ENCODE data around the gene ANLN.
"Not testable (repeated sequence)": the region's sequence is repeated elsewhere in the genome, so short reads cannot be mapped to it uniquely, and the experiment has no call there.

Gene ANLN

DNA sequence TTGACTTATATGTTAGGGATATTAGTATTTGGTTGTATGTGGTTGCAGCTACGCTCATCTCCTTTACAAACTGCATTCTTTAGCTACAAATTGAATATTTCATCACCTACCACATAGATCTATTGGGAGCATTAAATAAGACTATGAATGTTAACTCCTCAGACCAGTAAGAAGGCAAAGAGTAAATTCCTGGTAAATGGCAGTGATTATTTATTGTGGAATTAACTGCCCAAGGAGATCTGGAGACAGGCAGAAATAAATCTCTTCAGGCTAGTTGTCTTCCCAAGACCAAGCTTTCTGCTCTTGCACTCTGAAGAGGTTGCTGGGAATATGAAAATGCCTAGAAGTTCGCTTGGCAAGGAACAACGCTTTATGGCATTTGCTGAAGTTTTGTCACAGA, 74.6 kb downstream of the ANLN start:
- no peak for DNase-seq (ENCODE audit: low read depth in 1 of 2, low spot score in 1 of 2)

DNA sequence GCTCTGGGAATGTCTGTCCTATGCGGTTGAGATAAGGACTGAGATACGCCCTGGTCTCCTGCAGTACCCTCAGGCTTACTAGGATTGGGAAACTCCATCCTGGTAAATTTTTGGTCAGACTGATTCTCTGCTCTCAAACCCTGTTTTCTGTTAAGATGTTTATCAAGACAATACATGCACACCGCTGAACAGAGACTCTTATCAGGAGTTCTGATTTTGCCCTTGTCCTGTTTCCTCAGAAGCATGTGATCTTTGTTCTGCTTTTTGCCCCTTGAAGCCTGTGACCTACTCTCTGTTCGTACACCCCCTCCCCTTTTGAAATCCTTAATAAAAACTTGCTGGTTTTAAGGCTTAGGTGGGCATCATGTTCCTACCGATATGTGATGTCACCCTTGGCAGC, 76.3 kb downstream of the ANLN start:
- not testable (repeated sequence) for DNase-seq (ENCODE audit: low read depth in 1 of 2, low spot score in 1 of 2)

DNA sequence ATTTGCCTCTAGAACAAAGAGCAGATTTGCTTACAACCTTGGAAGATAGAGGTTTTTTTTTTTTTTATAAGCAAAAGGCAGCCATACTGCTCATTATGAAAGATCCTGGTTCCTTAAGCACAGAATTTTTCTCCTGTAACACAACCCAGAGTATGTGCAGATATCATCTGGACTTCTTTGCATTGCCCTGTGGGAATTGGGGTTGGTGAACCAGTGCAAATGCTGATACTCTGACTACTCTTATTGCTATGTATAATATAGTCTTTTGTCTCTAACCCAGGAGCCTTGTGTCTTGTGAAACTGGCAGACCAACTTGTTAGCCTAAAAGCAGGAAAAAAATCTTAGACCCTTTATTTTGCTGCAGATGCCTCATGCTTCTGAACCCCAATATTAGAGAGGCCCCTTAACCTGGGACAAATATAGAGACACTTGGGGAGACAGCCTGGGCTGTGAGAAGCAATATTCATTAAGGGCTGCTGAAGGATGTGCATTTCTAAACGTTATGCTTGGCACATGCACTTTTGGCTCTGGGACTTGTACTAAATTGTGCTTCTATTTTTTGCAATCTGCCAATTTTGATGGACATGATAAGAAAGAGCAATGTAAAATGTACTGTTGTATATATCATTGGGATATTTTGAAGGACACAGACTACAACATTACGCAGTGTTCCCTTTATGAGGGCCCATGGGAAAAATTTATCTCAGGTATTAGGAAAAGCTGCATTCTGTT, 78.9 kb downstream of the ANLN start:
- DNase-seq (ENCODE audit: low read depth in 1 of 2, low spot score in 1 of 2): no peak

DNA sequence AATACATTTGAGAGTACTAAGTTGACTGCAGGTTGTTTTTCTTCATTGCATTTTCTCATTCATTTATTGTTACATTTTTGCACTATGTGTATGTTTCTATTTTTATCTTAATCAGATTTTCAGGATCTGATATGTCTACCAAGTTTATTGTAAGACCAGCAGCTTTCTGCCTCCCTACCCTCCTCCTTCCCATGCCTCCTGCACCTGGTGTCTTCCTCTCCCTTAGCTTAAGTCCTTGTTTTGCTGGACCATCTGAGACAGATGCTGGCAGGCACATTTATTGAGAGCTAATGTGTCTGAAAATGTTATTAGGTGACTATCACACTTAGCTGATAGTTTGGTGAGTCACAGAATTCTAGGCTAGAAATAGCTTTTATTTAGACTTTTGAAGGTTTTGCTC, 79.6 kb downstream of the ANLN start:
- DNase-seq (ENCODE audit: low read depth in 1 of 2, low spot score in 1 of 2): no peak

DNA sequence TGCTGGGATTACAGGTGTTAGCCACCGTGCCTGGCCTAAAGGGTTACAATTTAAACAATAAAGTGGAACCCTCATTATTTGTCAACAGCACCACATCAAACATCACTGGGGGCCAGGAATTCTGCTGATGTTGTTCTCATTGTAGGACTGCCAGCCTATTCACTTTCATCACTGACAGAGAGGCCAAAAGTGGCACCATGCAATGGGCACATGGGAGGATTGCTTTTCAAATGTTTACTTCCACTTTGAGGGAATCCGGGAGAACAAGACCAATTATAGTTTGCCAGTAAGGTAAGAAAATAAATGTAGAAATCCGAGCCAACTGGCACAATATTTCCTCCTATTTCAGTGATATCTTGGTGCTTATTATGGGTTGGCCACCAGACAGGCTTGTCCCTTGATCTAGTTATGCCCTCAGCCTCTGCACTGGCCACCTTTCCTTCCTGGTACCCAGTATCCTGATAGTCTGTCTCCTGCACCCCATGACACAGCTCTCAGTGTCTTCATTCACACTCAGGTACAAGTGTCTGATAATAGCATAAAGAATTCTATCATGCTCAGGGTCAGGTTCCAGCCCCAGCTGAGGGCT, 82.6 kb downstream of the ANLN start:
- DNase-seq (ENCODE audit: low read depth in 1 of 2, low spot score in 1 of 2): no peak

DNA sequence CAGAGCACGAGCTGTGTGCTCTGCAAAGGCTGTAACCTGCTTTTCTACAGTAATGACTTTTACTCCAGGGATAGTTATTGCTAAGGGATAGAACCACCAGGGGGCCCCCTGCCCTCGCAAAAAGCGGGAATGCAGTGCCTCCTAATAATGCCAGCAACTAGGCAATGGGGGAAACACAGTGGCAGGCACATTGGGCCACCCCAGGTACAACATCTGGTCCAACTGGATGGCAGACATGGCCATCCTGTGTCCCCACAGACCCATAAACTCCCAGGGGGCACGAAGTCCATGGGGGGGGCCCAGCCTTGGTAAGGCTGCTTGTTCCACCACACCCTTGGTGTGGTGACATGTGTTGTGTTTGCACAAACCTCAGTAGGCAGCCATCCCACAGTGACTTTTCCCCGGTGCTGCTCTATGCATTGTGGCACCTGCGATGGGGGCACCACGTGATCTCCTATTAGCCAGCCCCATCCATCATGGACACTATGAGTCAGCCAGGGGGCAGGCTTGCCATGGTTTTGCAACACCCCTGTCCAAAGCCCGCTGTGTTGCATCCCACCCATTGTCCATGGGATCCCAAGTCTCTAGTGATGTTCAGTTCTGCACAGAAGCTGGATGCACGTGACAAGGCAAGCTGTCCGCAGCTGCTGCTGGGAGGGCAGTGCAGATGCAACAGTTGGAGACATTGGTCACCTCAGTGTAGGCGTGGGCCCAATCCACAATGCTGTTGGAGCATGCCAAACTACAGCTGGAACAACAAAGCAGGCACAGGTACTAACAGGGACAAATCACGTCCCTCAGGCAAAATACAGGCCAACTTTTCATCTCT, 84.0 kb downstream of the ANLN start:
- no peak for DNase-seq (ENCODE audit: low read depth in 1 of 2, low spot score in 1 of 2)

DNA sequence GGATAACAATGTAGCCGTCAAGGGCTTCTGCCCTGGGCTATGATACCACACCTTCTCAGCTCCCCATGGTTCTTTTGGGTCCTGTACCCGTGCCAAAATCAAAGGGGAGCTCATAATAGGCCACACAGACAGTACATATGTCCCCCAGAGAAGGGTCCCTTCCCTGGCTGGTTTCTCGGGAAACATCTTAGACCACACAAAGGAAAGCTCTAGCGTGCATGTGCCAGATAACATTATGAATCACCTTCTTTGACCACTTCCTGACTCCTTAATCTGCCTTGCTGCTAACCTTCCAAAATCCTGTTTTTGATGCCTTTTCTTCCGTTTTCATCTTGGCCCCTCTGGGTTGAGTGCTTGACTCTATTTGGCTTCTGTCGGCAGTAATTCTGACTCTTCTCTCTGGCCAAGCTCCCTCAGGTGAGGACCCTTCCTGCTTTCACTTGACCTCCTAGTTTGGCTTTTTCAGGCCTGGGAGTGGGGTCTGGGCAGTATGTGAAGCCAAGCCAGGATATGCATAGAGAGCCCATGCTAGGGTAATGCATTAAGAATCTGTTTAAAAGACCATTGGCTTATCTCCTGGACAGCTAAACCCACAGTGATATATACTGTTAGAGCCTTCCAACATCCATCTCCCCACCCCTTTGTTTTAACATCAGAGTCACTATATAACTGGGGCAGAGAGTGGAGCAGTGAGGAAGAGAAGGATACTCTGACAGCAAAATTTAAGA, 84.8 kb downstream of the ANLN start:
- no peak for DNase-seq (ENCODE audit: low read depth in 1 of 2, low spot score in 1 of 2)

DNA sequence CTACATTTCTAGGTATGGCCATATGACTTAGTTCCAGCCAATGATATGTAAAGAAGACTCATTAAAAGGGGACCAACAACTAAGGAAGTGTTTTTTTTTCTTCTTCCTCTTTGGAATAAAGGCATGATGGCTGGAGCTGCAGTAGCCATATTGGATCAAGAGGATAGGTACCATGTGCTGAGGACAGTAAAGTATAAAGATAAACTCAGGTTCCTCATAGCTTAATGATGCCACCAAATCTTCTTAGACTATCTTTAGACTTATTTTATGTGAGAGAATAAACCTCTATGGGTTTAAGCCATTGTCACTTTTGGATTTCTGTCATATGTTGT, 85.3 kb downstream of the ANLN start:
- no peak for DNase-seq (ENCODE audit: low read depth in 1 of 2, low spot score in 1 of 2)

DNA sequence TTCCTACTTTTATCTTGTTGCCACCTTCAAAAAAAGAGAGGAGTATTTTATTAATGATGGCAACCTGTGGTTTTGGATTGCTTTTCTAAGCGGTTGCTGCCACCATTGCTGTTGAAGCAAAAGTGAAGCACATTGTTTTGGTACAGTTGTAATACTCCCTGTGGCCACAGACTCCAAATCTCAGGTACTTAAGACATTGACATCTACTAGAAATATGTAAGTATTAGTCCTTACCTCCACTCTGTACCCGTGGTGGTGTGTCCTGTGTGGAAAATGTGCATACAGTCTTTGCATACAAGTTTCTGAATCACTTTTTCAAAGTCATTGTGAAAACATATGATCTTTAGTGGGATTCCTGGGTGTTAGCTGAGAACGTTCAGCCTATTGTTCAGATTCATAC, 85.7 kb downstream of the ANLN start:
- DNase-seq (ENCODE audit: low read depth in 1 of 2, low spot score in 1 of 2): peak in 1 of 2 donors; percentile 6

DNA sequence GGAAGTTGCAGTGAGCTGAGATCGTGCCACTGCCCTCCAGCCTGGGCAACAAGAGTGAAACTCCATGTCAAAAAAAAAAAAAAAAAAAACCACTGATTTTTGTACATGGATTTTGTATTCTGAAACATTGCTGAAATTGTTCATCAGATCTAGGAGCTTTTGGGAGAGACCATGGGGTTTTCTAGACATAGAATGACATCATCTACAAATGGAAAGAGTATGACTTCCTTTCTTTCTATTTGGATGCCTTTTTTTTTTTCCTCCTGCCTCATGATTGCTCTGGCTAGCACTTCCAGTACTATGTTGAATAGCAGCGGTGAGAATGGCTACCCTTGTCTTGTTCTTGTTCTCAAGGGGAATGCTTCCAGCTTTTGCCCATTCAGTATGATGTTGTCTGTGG, 89.1 kb downstream of the ANLN start:
- DNase-seq (ENCODE audit: low read depth in 1 of 2, low spot score in 1 of 2): no peak

DNA sequence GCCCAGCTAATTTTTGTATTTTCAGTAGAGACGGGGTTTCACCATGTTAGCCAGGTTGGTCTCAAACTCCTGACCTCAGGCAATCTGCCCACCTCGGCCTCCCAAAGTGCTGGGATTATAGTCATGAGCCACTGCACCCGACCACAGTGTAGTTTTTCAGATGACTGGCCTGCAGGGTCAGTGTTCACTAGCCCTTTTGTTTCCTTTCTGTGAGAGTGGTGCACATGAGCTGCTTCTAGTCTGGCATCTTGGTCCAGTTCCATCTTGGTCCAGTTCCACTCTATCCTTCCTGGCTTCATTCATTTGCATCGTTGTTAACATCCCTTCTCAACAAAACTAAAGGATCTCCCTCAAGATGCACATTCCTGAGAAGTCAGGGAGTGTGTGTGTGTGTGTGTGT, 94.2 kb downstream of the ANLN start:
- not testable (repeated sequence) for DNase-seq (ENCODE audit: low read depth in 1 of 2, low spot score in 1 of 2)

DNA sequence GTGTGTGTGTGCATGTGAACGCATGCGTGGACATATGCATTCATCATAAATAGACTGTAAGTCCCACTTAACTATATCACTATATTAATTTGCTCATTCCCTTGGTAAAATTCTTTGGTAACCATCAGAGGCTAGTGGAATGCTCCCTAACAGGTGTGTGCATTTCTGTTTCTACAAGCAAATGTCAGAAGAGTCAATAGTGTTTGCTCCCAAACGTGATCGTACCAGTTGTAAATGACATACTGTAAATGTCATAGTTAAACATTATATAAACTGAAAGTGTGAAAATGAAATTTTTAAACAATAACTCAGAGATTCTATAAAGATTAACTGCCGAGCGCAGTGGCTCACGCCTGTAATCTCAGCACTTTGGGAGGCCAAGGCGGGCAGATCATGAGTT, 94.6 kb downstream of the ANLN start:
- no peak for DNase-seq (ENCODE audit: low read depth in 1 of 2, low spot score in 1 of 2)

DNA sequence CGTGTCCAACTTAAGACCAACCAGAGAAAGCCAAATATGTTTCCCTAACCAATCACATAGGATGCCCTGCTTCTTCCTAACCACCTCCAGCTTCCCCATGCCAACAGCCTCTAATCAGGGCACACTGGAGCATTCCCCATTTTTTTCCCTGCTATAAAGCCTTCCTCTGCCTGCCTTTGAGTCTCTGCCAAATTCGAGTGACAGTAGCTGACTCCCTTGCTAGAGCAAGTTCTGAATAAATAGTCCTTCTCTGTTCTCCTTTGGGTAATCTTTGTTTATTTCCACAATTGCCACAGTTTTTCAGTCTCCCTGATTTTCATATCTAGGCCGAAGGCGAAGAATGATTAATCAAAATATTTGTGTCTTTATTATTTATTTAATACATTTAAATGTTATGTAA, 96.7 kb downstream of the ANLN start:
- no peak for DNase-seq (ENCODE audit: low read depth in 1 of 2, low spot score in 1 of 2)

DNA sequence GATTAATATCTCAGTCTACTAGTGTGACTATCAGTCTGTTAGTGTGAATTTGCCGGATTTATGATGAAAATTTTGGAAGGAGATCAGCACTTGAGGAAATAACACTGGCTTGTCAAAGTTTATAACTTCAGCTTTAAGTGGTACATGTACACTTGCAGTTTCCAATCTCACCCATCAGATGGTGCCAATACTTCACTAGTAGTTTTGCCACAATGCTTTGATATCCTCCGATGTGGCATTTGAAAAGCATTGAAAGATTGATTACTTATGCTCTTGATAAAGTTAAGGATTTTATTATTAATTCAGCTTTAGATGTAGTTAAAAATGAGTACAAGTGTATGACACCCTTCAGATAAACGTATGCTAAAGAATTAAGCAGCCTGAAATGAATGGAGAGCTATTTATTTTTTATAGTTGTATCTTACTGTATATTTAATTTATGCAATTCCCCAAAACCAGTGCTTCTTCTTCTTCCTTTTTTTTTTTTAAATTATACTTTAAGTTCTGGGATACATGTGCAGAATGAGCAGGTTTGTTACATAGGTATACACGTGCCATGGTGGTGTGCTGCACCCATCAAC, 98.2 kb downstream of the ANLN start:
- peak in 1 of 2 donors; percentile 33 for DNase-seq (ENCODE audit: low read depth in 1 of 2, low spot score in 1 of 2)

DNA sequence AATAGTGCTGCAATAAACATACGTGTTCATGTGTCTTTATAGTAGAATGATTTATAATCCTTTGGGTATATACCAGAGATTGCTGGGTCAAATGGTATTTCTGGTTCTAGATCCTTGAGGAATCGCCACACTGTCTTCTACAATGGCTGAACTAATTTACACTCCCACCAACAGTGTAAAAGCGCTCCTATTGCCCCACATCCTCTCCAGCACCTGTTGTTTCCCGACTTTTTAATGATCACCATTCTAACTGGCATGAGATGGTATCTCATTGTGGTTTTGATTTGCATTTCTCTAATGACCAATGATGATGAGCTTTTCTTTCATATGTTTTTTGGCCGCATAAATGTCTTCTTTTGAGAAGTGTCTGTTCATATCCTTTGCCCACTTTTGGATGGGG, 99.0 kb downstream of the ANLN start:
- not testable (repeated sequence) for DNase-seq (ENCODE audit: low read depth in 1 of 2, low spot score in 1 of 2)

DNA sequence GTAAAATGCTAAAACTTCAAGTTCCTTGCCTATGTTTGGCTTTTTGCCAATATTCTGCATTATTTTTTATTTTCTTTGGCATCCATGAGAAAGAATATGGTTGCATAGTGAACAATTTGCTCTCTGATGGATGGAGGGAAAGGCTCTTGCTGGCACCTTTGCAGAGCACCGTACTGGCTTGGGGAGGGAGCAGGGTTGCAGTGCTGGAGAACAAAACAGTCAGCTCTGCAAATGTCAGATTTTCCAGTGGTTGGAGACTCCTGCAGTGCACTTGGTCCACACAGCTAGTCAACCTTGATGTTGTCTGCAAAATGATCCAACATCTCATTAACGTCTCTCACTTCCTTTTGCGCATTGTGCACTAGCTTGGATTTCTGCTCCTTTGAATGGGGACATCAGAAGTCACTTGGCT, 100.8 kb downstream of the ANLN start:
- no peak for DNase-seq (ENCODE audit: low read depth in 1 of 2, low spot score in 1 of 2)

DNA sequence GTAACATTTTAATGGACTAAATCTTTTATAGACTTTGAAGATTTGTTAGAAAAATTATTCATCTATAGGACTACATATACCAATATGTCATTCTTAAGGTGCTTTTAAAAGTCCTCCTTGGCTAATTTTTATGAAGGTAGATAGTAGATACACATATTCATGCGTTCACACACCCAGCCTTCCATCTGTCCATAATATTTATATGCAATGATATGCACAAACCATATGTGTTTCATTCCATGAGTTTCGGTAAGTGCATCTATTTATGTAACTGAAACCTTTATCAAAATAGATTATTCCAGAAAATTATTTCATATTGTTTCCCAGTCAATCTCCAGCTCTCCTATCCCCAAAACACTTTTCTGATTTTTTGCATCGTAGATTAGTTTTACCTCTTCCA, 101.7 kb downstream of the ANLN start:
- no peak for DNase-seq (ENCODE audit: low read depth in 1 of 2, low spot score in 1 of 2)

DNA sequence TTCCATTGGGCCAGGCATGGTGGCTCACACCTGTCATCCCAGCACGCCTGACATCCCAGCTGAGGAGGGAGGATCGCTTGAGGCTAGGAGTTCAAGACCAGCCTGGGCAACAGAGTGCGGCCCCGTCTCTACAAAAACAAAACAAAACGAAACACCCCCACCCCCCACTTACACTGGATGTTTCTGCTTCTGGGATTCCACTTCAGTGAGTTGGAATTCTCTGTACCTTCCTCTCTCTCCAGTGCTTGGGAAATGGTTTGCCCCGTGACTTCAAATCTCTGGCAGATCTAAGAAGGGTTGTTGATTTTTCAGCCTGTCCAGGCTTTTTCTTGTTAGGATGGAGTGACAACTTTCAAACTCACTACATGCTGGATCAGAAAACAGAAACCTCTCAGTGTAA, 106.9 kb downstream of the ANLN start:
- DNase-seq (ENCODE audit: low read depth in 1 of 2, low spot score in 1 of 2): no peak

DNA sequence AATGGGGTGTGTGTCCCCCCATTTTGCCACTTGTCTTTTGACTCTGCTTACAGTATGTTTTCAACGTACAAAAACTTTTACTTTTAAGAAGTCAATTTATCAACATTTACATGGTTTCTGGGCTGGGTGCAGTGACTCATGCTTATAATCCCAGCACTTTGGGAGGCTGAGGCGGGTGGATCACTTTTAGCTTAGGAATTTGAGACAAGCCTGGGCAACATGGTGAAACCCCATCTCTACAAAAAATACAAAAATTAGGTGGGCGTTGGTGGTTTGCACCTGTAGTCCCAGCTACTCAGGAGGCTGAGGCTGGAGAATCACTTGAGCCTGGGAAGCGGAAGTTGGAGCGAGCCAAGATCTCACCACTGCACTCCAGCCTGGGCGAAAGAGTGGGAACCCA, 107.5 kb downstream of the ANLN start:
- DNase-seq (ENCODE audit: low read depth in 1 of 2, low spot score in 1 of 2): not testable (repeated sequence)

DNA sequence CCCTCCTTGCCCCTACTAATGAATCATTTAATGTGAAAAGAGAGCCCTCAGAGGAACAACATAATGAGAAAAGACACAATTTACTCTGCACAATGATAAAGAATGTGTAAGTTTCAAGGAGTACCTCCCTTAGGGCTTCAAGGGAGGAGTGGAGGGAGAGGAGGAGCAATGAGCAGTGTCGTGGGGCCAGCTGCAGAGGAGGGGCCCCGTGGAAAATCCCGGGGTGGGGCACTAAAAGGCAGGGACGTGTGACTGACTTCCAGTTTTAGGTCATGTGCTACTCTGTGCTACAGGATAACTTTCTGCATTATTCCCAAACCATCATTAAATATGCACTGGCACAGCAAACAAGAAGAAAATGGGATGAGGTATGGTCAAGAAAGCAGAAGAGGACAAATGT, 108.1 kb downstream of the ANLN start:
- no peak for DNase-seq (ENCODE audit: low read depth in 1 of 2, low spot score in 1 of 2)
